HG02840 (cell line): ENCODE results near the gene MTO1.
A peak's percentile ranks its signal among the peaks of the same experiment; 100 is the strongest.
"Not testable (repeated sequence)": the region's sequence is repeated elsewhere in the genome, so short reads cannot be mapped to it uniquely, and the experiment has no call there.

Source experiments
- ATAC-seq: cut with Tn5 transposase; IDR thresholded peaks from one replicate; pipeline ENCODE4 v1.9.1; 2021; ENCODE audit warnings: mild to moderate bottlenecking, moderate library complexity, moderate number of reproducible peaks; ENCODE audit not compliant: unreplicated experiment, low FRiP score

The MTO1 gene

DNA sequence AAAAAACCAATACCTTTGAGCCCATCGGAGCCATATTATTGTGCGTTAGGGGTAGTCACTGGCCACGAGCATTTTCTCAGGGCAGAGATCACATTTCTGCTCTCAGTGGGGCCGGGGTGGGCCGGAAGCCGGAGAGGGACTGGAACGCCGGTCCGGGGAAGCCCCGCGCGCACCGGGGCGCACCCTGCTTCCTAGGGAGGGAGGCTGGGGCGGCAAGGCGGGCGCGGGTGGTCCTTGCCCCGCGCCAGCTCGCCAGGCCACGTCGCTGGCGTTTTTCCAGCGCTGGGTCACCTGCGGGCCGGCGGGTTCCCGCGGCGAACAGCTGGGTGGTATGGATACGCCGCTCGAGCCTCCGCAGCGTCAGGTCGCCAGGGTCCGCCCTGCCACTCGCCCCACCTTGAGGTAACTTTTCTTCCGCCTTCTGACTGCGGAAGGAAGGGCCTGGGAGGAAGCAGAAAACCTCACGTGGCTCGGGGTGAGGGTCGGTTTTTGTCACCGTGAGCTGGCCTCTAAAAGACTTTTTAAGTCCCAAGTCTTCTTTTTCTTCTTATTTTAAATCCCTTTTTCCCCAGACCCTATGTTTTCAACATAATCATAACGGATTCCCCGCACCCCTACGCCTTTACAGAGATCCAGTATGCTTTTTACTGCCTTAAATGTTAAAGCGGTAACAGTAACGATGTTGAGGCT, 62.0 kb downstream of the MTO1 start:
- ATAC-seq = peak; percentile 47

GRCh38 chr6:73525546-73526330, 64.2 kb downstream of the MTO1 start:
- no peak for ATAC-seq

- no peak for ATAC-seq
These were observed 67.4 kb downstream of the MTO1 start for GRCh38 chr6:73528897-73529296.

DNA sequence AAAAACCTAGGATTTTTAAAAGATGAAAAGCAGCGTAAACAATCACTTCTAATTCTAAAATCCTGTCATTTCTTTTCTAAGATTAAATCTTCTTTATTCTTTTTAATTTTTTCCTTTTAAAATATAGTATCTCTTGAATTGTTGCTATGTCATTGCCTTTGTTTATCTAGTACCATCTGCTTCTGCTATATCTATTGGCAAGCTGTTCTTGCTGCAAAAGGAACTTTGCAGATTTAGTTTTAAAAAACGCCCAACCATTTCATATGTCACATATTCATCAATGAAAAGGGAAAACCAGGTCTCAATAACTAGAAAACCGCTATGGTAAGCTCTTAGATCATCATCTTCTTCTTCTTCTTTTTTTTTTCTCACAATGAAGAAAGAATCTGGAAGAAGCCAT, 70.8 kb downstream of the MTO1 start:
- ATAC-seq = no peak

GRCh38 chr6:73534628-73535027, 73.1 kb downstream of the MTO1 start:
- ATAC-seq = no peak

DNA sequence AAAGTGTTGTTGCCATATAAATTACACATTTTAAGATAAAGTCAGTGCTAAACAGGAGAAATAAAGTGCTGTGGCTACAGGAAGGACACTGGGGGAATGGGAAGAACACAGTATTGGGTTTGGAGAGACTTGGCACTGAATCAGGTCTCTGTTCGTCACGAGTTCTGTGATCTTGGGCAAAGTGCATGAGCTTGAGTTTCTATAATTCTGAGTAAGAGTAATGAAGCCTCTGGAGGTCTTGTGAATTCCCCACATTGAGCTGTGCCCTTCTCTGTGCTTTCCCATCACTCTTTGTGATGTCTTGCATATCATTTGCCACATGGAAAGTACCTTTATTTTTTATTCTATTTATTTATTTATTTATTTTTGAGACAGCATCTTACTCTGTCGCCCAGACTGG, 76.1 kb downstream of the MTO1 start:
- no peak for ATAC-seq

- ATAC-seq = no peak
These were observed 76.7 kb downstream of the MTO1 start for GRCh38 chr6:73538116-73538779.

DNA sequence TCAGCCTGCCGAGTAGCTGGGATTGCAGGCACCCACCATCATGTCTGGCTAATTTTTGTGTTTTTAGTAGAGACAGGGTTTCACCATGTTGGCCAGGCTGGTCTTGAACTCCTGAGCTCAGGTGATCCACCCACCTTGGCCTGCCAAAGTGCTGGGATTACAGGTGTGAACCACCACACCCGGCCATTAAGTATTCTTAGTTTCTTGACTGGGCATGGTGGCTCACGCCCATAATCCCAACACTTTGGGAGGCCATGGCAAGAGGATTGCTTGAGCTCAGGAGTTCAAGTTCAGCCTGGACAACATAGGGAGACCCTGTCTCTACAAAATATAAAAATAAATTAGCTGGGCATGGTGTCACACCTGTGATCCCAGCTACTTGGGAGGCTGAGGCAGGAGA, 80.9 kb downstream of the MTO1 start:
- ATAC-seq = not testable (repeated sequence)

- no peak for ATAC-seq
These were observed 81.4 kb downstream of the MTO1 start for GRCh38 chr6:73542891-73543290.

GRCh38 chr6:73547036-73547435, 85.5 kb downstream of the MTO1 start:
- no peak for ATAC-seq

DNA sequence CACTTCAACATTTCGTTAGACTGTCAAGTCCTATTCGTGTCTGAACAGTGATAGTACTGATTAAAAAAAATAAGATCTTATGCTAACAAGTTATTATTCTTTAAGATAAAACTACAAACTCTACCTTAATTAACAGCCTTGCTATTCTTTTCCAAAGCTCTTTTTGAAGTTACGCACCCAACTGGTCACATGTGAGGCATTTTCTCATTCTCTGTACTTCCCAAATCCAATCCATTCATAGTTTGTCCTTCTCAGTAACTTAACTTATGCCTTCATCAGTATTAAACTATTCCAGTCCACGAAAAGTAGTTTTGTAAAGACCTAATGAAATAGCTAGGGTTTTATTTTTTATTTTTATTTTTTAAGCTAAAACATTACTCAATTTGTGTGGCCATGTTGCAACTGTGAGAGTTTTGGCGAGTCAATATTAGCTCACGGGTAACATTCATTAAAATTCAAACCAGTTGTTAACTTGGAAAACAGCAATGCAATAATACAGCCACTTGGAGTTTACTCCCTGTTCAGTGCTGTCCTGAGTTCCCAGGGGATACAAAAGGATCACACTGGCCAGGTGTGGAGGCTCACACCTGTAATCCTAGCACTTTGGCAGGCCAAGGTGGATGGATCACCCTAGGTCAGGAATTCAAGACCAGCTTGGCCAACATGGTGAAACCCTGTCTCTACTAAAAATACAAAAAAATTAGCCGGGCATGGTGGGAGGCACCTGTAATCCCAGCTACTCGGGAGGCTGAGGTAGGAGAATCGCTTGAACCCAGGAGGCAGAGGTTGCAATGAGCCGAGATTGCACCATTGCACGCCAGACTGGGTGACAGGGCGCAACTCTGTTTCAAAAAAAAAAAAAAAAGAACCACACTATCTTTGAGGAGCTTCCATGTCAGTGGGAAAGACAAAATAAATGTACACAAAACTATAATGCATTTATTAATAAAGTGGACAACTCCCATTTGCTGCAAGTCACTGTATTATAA, 87.2 kb downstream of the MTO1 start:
- no peak for ATAC-seq

DNA sequence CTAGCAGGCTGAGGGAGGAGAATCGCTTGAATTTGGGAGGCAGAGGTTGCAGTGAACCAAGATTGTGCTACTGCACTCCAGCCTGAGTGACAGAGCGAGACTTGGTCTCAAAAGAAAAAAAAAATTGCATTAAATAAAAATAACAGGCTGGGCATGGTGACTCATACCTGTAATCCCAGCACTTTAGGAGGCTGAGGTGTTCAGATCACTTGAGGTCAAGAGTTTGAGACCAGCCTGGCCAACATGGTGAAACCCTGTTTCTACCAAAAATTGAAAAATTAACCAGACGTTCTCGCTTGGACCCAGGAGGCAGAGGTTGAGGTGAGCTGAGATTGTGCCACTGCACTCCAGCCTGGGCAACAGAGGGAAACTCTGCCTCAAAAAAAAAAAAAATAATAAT, 89.6 kb downstream of the MTO1 start:
- not testable (repeated sequence) for ATAC-seq

- not testable (repeated sequence) for ATAC-seq
These were observed 93.9 kb downstream of the MTO1 start for GRCh38 chr6:73555380-73555949.

- ATAC-seq = no peak
These were observed 95.3 kb downstream of the MTO1 start for GRCh38 chr6:73556836-73557235.
